Body of pancreas (tissue), 4 donors: Measurements from ENCODE around the gene CD164L2.
A peak's percentile ranks its signal among the peaks of the same experiment; 100 is the strongest.

Experiments
- CTCF ChIP-seq, 7 experiments: fragments of 450-650 bp in 4 of 7; fragments of 200-600 bp in 3 of 7; sonication (generic) in 3 of 7; IDR thresholded peaks; one replicate each; pipeline ENCODE4 v1.5.1; 2016 to 2019; ENCODE audit warnings: antibody characterized with exemption in 7 of 7
- POLR2A ChIP-seq, 3 donors: fragments of 450-650 bp; IDR thresholded peaks; one replicate each; pipeline ENCODE4 v1.6.1; 2016; ENCODE audit warnings: antibody characterized with exemption in 3 of 3, mild to moderate bottlenecking in 2 of 3

GRCh38 chr1:27403065-27403726 is 20.1 kb upstream of the CD164L2 start:
- peak in 1 of 7 experiments; percentile 14 for TF ChIP-seq CTCF (IDR thresholded peaks at IDR 0.05)
- TF ChIP-seq POLR2A (IDR thresholded peaks at IDR 0.05), result no peak
